ENCODE results near the gene SPON1.

The SPON1 gene

DNA sequence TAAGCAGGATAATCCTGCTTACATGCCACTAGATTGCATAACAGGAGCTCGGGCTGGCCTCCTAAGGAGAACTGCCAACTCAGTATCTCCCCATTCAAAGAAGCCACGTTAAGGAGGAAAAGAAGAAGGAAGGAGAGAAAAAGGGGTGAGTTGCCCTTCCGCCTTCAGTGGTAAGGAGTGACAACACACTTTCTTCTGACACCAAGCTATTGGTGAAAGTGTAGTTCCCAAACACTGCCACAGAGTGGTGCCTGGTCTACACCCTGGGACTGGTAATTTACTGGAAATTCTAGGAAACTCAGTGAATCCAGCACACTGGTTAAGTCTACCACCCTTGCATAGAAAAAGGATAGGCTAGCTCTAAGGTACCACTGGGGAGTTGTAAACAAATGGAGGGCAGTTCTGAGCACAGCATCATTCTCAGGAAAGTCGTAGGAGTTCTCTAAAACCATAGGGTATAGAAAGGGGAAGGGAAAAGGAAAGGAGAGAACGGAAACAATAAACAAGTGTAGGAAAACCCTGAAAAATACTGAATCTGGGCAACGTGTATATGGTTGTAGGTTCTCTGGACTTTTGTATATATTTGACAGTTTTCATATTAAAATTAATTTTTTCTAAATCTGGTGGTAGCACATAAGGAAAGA is 338.3 kb downstream of the SPON1 start:
- peak; percentile 35 to 68 for DNase-seq

DNA sequence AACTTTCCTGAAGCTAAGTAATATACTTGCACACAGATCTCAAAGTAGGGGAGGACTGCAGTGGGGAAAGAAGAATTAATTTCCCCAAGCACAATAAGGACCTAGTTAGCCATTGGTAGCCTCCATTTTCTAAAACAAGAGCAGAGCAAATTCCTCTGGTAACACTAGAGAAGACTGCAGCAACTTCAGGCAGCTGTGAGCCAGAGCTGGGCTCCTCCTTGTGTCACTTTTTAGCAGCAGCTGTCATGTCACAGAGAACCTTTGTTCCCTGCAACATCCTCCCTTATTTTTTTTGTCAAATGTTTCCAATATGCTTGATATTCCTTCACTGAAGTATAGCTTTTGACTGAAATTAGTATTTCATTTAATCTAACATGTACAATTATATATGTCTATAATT is 342.1 kb downstream of the SPON1 start:
- DNase-seq: no peak

DNA sequence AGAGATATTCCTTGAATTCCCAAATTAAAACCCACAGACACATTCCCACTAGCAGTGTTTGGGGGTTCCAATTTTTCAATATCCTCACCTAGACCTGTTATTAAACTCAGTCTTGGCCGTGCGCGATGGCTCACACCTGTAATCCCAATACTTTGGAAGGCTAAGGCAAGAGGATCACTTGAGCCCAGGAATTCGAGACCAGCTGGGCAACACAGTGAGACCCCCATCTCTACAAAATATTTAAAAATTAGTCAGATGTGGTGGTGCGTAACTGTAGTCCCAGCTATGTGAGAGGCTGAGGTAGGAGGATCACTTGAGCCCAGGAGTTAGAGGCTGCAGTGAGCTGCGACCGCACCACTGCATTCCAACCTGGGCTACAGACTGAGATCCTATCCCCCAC is 343.1 kb downstream of the SPON1 start:
- no peak for DNase-seq

DNA sequence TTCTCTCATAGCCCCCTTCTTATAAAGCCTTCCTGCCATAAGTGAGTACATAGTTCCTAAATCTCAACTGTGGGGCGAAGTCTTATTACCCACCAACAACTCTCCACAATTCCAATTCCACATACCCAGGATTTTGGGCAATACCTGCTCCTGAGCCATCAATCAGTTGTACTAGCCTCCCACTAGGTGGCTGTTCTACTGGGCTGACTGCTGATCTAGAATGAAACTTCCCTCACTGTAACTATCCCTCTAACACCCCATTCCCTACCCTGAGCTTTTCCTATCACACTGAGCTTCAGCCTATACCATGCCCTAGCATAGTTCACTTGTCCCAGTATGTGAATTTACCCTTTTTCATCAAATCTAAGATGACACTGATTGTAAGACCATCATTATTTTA is 344.0 kb downstream of the SPON1 start:
- no peak for DNase-seq

DNA sequence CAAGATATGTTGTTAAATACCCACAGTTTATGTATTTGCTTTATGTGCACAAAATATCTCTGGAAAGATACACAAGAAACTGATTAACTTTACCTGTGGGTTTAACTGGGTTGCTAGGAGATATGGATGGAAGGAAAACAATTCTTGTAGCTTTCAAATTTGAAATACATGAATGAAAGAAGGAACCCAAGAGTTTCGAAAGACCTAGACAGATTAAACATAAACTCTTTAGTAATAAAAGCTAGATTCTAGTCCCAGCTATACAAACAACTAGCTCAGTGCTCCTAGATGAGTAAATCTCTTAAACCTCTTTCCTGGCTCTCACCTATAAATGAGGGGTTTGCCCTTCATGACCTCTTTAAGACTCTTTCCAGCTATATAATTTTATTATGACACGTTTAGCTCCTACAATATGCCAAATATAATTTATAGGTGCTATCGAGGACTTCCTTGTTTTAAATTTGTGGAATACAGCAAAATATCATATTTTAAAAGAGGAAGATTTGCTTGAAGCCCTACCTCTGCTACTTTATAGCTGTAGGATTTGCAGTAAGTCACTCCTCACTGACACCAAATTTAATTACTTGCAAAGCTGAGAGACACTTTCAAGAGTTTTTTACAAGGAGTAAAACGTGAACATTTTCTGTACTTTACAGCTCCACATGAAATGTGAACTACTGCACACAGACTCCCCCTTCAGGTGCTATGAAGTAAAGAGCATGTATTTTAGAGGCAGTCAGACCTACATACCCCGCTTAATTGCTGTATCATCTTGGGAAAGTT is 345.8 kb downstream of the SPON1 start:
- DNase-seq: peak in 1 of 2 experiments; percentile 58

DNA sequence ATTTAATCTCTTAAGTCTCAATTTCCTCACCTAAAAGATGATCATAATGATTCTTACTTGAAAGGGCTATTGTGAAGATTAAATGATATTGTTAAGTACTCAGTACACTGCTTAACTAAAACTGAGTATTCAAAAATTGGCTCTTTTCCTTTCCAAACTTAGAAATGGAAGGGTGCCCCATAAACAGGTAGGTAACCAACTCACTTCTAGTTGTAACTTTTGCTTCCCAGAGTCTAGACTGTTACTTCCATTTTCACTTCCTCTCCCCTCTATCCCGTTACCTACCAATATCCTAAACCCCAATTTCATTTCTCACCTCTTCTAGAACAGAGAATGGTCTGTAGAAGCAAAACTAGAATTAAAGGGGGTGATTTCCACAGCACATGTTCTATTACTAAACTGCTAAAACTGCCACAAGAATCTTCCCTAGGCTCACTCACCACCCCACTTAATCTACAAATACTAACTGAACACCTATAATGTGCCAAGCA is 346.4 kb downstream of the SPON1 start:
- DNase-seq: no peak

DNA sequence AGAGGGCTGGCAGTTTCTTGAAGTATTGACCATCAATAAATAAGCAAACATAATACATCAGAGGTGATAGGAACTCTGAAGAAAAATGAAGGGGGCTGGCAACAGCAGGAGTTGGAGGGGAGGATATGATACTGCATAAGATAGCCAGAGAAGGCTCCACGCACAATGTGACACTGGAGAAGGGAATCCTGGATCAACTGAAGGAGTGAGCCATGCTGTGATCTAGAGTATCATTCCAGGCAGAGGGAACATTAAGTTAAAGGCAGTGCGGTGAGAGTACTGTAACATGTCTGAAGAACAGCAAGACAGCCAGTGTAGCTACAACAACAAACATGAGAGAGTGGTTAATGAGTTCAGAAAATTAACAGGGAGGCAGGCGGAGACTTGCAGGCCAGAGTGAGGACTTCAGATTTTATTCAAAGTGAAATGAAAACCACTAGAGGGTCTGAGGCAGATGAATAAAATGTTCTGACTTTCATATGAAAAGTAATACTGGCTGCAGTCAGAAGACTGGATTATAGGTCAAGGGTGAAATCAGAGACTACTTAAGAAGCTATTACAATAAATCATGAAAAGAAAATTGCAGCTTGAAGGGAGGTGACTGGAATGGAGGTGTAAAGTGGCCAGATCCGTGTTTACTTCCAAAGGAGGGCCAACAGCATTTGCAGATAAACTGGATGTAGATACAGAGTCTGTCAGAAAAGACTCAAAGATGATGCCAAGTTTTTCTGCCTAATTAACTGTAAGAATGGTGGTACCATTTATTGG is 347.1 kb downstream of the SPON1 start:
- no peak for DNase-seq

DNA sequence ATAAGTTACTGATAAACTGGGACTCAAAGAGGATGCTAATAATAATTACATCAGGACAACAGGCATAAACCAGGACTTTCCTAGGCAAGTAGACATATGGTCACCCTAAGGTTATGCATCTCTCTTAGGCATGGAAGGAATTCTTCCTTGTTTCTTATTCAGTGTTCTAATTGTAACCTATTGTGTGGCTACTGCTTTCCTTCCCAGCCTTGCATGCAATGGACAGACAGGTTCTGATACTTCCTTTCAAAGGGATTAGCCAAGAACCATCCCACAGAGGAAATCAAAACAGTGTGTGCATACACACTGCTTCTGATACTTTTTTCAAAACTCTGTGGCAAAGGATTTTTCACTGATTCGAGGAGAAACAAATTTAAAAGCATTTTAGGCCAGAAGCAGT is 348.2 kb downstream of the SPON1 start:
- no peak for DNase-seq

DNA sequence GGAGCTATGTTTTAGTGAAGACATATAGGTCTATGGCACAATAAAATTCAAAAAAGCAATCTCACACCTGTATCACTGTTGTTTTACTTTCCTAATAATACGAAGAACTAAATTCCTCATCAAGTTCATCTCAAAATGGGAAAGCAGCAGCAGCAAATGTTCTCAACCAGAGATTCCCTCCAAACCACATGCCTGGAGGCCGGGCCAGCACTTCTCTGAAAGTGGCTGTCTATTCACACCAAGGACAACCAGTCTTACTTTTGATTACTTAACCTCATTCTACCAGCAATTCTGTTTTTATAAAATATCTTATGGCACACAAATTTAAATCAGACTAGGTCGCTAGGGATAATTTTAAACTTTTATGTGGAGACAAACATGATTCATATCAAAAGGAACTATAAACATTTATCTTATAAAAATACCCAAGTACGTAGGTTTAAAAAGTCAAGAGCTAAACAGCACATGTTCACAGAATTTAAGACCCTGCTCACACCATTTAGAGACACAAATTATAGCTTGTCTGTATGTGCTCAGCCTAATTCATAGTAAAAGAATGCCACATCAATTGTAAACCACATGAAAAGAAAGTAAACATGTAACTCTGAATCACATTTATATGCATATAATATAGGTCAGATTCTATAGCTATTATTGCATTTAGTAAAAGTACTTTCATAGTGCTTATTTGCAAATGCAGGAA is 350.4 kb downstream of the SPON1 start:
- no peak for DNase-seq

DNA sequence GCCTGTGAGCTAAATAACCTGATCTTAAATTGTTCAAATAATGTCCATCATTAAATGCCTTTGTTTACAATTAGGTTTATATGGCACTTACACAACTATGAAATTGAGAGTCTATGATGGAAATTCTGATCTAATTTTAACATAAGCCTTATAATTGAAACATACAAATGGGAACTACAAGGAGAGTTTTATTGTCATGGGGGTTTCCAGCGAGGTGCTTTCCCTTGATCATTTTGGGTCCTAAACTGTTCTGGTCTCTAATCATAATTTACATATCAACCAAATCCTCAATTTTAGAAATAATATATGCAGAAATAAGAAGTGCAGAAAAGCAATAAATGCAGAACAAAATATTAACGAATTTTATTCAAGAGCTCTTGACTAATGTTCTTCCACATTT is 351.6 kb downstream of the SPON1 start:
- DNase-seq: no peak

DNA sequence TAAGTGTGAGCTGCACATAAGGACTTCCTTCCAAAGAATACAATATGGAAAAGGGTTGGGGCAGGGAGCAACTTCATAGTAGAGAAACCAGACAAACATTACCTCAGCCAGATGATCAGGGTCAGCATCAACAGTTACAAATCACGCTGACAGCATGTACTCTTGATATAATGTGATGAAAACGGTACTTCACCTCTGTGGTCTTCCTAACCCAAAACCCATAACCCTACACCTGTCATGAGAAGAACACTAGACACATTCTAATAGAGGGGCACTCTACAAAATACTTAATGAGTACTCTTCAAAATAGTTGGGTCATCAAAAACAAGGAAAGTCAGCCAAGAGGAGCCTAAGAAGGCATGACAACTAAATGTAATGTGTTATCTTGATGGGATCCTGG is 352.6 kb downstream of the SPON1 start:
- DNase-seq: no peak

Measured in SW 1271 (cell line).